ENCODE data around the gene COL28A1.

COL28A1 gene

GRCh38 chr7:7433811-7434210 is 101.9 kb downstream of the COL28A1 start:
- TF ChIP-seq TAF1 (IDR thresholded peaks at IDR 0.05; ENCODE audit: low read depth, low read length) (no peak), POU2F2 (IDR thresholded peaks at IDR 0.05; ENCODE audit: low read depth, low read length) (no peak)
- DNase-seq (ENCODE audit: insufficient read length, low spot score), result no peak
- no peak for FAIRE-seq

GRCh38 chr7:7432979-7433378 is 102.7 kb downstream of the COL28A1 start:
- TF ChIP-seq SPI1 (IDR thresholded peaks at IDR 0.05; ENCODE audit: low read depth, low read length) (no peak), POLR2AphosphoS5 (IDR thresholded peaks at IDR 0.05; ENCODE audit: low read depth, low read length) (no peak), POLR2A (IDR thresholded peaks at IDR 0.05; ENCODE audit: low read depth, low read length) (no peak), TAF1 (IDR thresholded peaks at IDR 0.05; ENCODE audit: low read depth, low read length) (no peak), PAX5 (IDR thresholded peaks at IDR 0.05; ENCODE audit: insufficient read depth, low read length, severe bottlenecking) (no peak), POU2F2 (IDR thresholded peaks at IDR 0.05; ENCODE audit: low read depth, low read length) (no peak)
- FAIRE-seq (no peak), DNase-seq (ENCODE audit: insufficient read length, low spot score) (no peak)

GRCh38 chr7:7428806-7429205 is 106.9 kb downstream of the COL28A1 start:
- FAIRE-seq (no peak), DNase-seq (ENCODE audit: insufficient read length, low spot score) (no peak)
- no peak for TF ChIP-seq POLR2AphosphoS5 (IDR thresholded peaks at IDR 0.05; ENCODE audit: low read depth, low read length)
- no peak for TF ChIP-seq POU2F2 (IDR thresholded peaks at IDR 0.05; ENCODE audit: low read depth, low read length)
- no peak for TF ChIP-seq TAF1 (IDR thresholded peaks at IDR 0.05; ENCODE audit: low read depth, low read length)
- TF ChIP-seq PAX5 (IDR thresholded peaks at IDR 0.05; ENCODE audit: insufficient read depth, low read length, severe bottlenecking), result no peak
- no peak for TF ChIP-seq SPI1 (IDR thresholded peaks at IDR 0.05; ENCODE audit: low read depth, low read length)
- TF ChIP-seq POLR2A (IDR thresholded peaks at IDR 0.05; ENCODE audit: low read depth, low read length), result no peak

GRCh38 chr7:7427363-7427762 is 108.3 kb downstream of the COL28A1 start:
- FAIRE-seq (no peak), DNase-seq (ENCODE audit: insufficient read length, low spot score) (no peak)
- TF ChIP-seq POU2F2 (IDR thresholded peaks at IDR 0.05; ENCODE audit: low read depth, low read length) (no peak), POLR2AphosphoS5 (IDR thresholded peaks at IDR 0.05; ENCODE audit: low read depth, low read length) (no peak), POLR2A (IDR thresholded peaks at IDR 0.05; ENCODE audit: low read depth, low read length) (no peak), TAF1 (IDR thresholded peaks at IDR 0.05; ENCODE audit: low read depth, low read length) (no peak), PAX5 (IDR thresholded peaks at IDR 0.05; ENCODE audit: insufficient read depth, low read length, severe bottlenecking) (no peak), SPI1 (IDR thresholded peaks at IDR 0.05; ENCODE audit: low read depth, low read length) (no peak)

GRCh38 chr7:7426676-7427075 is 109.0 kb downstream of the COL28A1 start:
- TF ChIP-seq POU2F2 (IDR thresholded peaks at IDR 0.05; ENCODE audit: low read depth, low read length) (no peak), SPI1 (IDR thresholded peaks at IDR 0.05; ENCODE audit: low read depth, low read length) (no peak), POLR2AphosphoS5 (IDR thresholded peaks at IDR 0.05; ENCODE audit: low read depth, low read length) (no peak), TAF1 (IDR thresholded peaks at IDR 0.05; ENCODE audit: low read depth, low read length) (no peak), POLR2A (IDR thresholded peaks at IDR 0.05; ENCODE audit: low read depth, low read length) (no peak), PAX5 (IDR thresholded peaks at IDR 0.05; ENCODE audit: insufficient read depth, low read length, severe bottlenecking) (no peak)
- FAIRE-seq (no peak), DNase-seq (ENCODE audit: insufficient read length, low spot score) (no peak)

- no peak for FAIRE-seq
- TF ChIP-seq POLR2A (IDR thresholded peaks at IDR 0.05; ENCODE audit: low read depth, low read length) (no peak), TAF1 (IDR thresholded peaks at IDR 0.05; ENCODE audit: low read depth, low read length) (no peak), POU2F2 (IDR thresholded peaks at IDR 0.05; ENCODE audit: low read depth, low read length) (no peak), SPI1 (IDR thresholded peaks at IDR 0.05; ENCODE audit: low read depth, low read length) (no peak), POLR2AphosphoS5 (IDR thresholded peaks at IDR 0.05; ENCODE audit: low read depth, low read length) (no peak), PAX5 (IDR thresholded peaks at IDR 0.05; ENCODE audit: insufficient read depth, low read length, severe bottlenecking) (no peak)
- no peak for DNase-seq (ENCODE audit: insufficient read length, low spot score)
Measured at GRCh38 chr7:7425321-7425720, 110.4 kb downstream of the COL28A1 start.

GRCh38 chr7:7424151-7424873 is 111.4 kb downstream of the COL28A1 start:
- TF ChIP-seq SPI1 (IDR thresholded peaks at IDR 0.05; ENCODE audit: low read depth, low read length), result peak; percentile 70
- no peak for TF ChIP-seq PAX5 (IDR thresholded peaks at IDR 0.05; ENCODE audit: insufficient read depth, low read length, severe bottlenecking)
- FAIRE-seq (peak; percentile 91), DNase-seq (ENCODE audit: insufficient read length, low spot score) (peak; percentile 34)

- no peak for TF ChIP-seq POLR2AphosphoS5 (IDR thresholded peaks at IDR 0.05; ENCODE audit: low read depth, low read length)
- no peak for TF ChIP-seq TAF1 (IDR thresholded peaks at IDR 0.05; ENCODE audit: low read depth, low read length)
- TF ChIP-seq POLR2A (IDR thresholded peaks at IDR 0.05; ENCODE audit: low read depth, low read length), result no peak
- no peak for TF ChIP-seq SPI1 (IDR thresholded peaks at IDR 0.05; ENCODE audit: low read depth, low read length)
- no peak for TF ChIP-seq PAX5 (IDR thresholded peaks at IDR 0.05; ENCODE audit: insufficient read depth, low read length, severe bottlenecking)
- TF ChIP-seq POU2F2 (IDR thresholded peaks at IDR 0.05; ENCODE audit: low read depth, low read length), result no peak
- FAIRE-seq (no peak), DNase-seq (ENCODE audit: insufficient read length, low spot score) (no peak)
Measured at GRCh38 chr7:7422641-7423040, 113.0 kb downstream of the COL28A1 start.

- no peak for DNase-seq (ENCODE audit: insufficient read length, low spot score)
Measured at GRCh38 chr7:7421826-7422225, 113.8 kb downstream of the COL28A1 start.

GRCh38 chr7:7418997-7419396 is 116.7 kb downstream of the COL28A1 start:
- DNase-seq (ENCODE audit: insufficient read length, low spot score), result no peak
- TF ChIP-seq POLR2A (IDR thresholded peaks at IDR 0.05; ENCODE audit: low read depth, low read length) (no peak), POLR2AphosphoS5 (IDR thresholded peaks at IDR 0.05; ENCODE audit: low read depth, low read length) (no peak), SPI1 (IDR thresholded peaks at IDR 0.05; ENCODE audit: low read depth, low read length) (no peak), PAX5 (IDR thresholded peaks at IDR 0.05; ENCODE audit: insufficient read depth, low read length, severe bottlenecking) (no peak), TAF1 (IDR thresholded peaks at IDR 0.05; ENCODE audit: low read depth, low read length) (no peak), POU2F2 (IDR thresholded peaks at IDR 0.05; ENCODE audit: low read depth, low read length) (no peak)
- no peak for FAIRE-seq

More at GRCh38 chr7:7421826-7422225, 113.8 kb downstream of the COL28A1 start:
- no peak for FAIRE-seq
- TF ChIP-seq TAF1 (IDR thresholded peaks at IDR 0.05; ENCODE audit: low read depth, low read length), result no peak
- no peak for TF ChIP-seq POU2F2 (IDR thresholded peaks at IDR 0.05; ENCODE audit: low read depth, low read length)
- TF ChIP-seq PAX5 (IDR thresholded peaks at IDR 0.05; ENCODE audit: insufficient read depth, low read length, severe bottlenecking), result no peak
- no peak for TF ChIP-seq POLR2AphosphoS5 (IDR thresholded peaks at IDR 0.05; ENCODE audit: low read depth, low read length)
- TF ChIP-seq SPI1 (IDR thresholded peaks at IDR 0.05; ENCODE audit: low read depth, low read length), result no peak
- no peak for TF ChIP-seq POLR2A (IDR thresholded peaks at IDR 0.05; ENCODE audit: low read depth, low read length)

Data from GM12891 (cell line).